Liver (tissue), 9 donors: ENCODE measurements around the gene SPATA31E1. TPM values are rescaled to one million over a fixed set of nuclear protein-coding genes. Genes with fewer than 3 reads are reported as not detected.
"Not testable (repeated sequence)": the region's sequence is repeated elsewhere in the genome, so short reads cannot be mapped to it uniquely, and the experiment has no call there.

Source experiments
- DNase-seq: peaks from one replicate; pipeline ENCODE4 v3.0.0-alpha.2; 2017; ENCODE audit warnings: low spot score
- H3K27ac ChIP-seq, 2 donors: one replicate each; pipeline ENCODE4 v1.7.0; 2013; ENCODE audit warnings: inconsistent platforms in 2 of 2, low read length in 2 of 2, control low read depth in 1 of 2, low read depth in 1 of 2, mild to moderate bottlenecking in 1 of 2
- H3K27me3 ChIP-seq, 4 donors: one replicate each; pipeline versions ENCODE4 v1.6.1 to v1.7.0; 2013; ENCODE audit warnings: low read length in 3 of 4, inconsistent platforms in 1 of 4, mild to moderate bottlenecking in 1 of 4, moderate library complexity in 1 of 4; ENCODE audit not compliant: control insufficient read depth in 4 of 4, insufficient read depth in 4 of 4
- H3K36me3 ChIP-seq, 4 donors: one replicate each; pipeline versions ENCODE4 v1.6.1 to v1.7.0; 2013; ENCODE audit warnings: low read length in 3 of 4, mild to moderate bottlenecking in 3 of 4, low read depth in 1 of 4, moderate library complexity in 1 of 4; ENCODE audit not compliant: control insufficient read depth in 4 of 4, insufficient read depth in 3 of 4
- H3K4me1 ChIP-seq, 4 donors: one replicate each; pipeline versions ENCODE4 v1.6.1 to v1.7.0; 2013; ENCODE audit warnings: low read length in 3 of 4, mild to moderate bottlenecking in 3 of 4, moderate library complexity in 1 of 4; ENCODE audit not compliant: control insufficient read depth in 4 of 4, insufficient read depth in 4 of 4
- H3K4me3 ChIP-seq, 3 donors: one replicate each; pipeline versions ENCODE4 v1.6.1 to v1.7.0; 2013; ENCODE audit warnings: low read length in 3 of 3, control low read depth in 1 of 3, low read depth in 1 of 3, mild to moderate bottlenecking in 1 of 3
- H3K9ac ChIP-seq, 2 donors: one replicate each; pipeline ENCODE4 v1.7.0; 2013; ENCODE audit warnings: low read length in 2 of 2, mild to moderate bottlenecking in 2 of 2, moderate library complexity in 2 of 2, control low read depth in 1 of 2, low read depth in 1 of 2
- H3K9me3 ChIP-seq, 4 donors: one replicate each; pipeline versions ENCODE4 v1.6.1 to v1.7.0; 2013; ENCODE audit warnings: low read length in 3 of 4; ENCODE audit not compliant: control insufficient read depth in 4 of 4
- FOXA2 ChIP-seq: IDR thresholded peaks from 2 replicates; pipeline ENCODE4 v1.6.1; 2016; ENCODE audit warnings: antibody characterized with exemption
- GABPA ChIP-seq, 2 donors: IDR thresholded peaks in 1 of 2; conservative IDR thresholded peaks in 1 of 2; 2 replicates each; pipeline ENCODE4 v1.6.1; 2016; ENCODE audit warnings: antibody characterized with exemption in 2 of 2, mild to moderate bottlenecking in 1 of 2, moderate library complexity in 1 of 2
- HNF4A ChIP-seq, 2 donors: conservative IDR thresholded peaks; 2 replicates each; pipeline ENCODE4 v1.6.1; 2016; ENCODE audit warnings: antibody characterized with exemption in 2 of 2, mild to moderate bottlenecking in 2 of 2
- JUND ChIP-seq, 2 donors: IDR thresholded peaks; 2 replicates each; pipeline ENCODE4 v1.6.1; 2016; ENCODE audit warnings: antibody characterized with exemption in 2 of 2
- MAX ChIP-seq: IDR thresholded peaks from 2 replicates; pipeline ENCODE4 v1.6.1; 2016; ENCODE audit warnings: antibody characterized with exemption
- NR2F2 ChIP-seq: IDR thresholded peaks from 2 replicates; pipeline ENCODE4 v1.6.1; 2016; ENCODE audit warnings: antibody characterized with exemption
- RAD21 ChIP-seq, 2 donors: IDR thresholded peaks; 2 replicates each; pipeline ENCODE4 v1.6.1; 2016; ENCODE audit warnings: antibody characterized with exemption in 2 of 2, mild to moderate bottlenecking in 2 of 2
- RXRA ChIP-seq, 2 donors: IDR thresholded peaks; 2 replicates each; pipeline ENCODE4 v1.6.1; 2017 to 2018; ENCODE audit warnings: antibody characterized with exemption in 2 of 2, mild to moderate bottlenecking in 1 of 2
- TAF1 ChIP-seq: conservative IDR thresholded peaks from 2 replicates; pipeline ENCODE4 v1.6.1; 2016; ENCODE audit warnings: antibody characterized with exemption, mild to moderate bottlenecking
- YY1 ChIP-seq: IDR thresholded peaks from 2 replicates; pipeline ENCODE4 v1.6.1; 2016; ENCODE audit warnings: antibody characterized with exemption, mild to moderate bottlenecking
- ZBTB33 ChIP-seq: IDR thresholded peaks from 2 replicates; pipeline ENCODE4 v1.6.1; 2016; ENCODE audit warnings: antibody characterized with exemption
- WGBS: extraction: QIAGEN DNeasy Blood & Tissue Kit; methylation state at CpG from one replicate; pipeline ENCODE4 v1.1.7; 2013; 5-methylcytosine and 5-hydroxymethylcytosine counted together
- polyA plus RNA-seq, 2 donors: library from polyadenylated mRNA; stranded (reverse) in 1 of 2; unstranded in 1 of 2; fragments of 200-250 nt in 1 of 2; fragments of >200 nt in 1 of 2; fragmentation: Nextera tagmentation in 1 of 2; extraction: Ambion mirVana in 1 of 2; gene quantifications; one replicate each; pipeline versions ENCODE4 v1.2.1 to v1.2.3, GENCODE V29; 2013 to 2015
- total RNA-seq, 2 donors: library from RNA; depleted of rRNA; stranded (reverse); fragments of >200 nt; gene quantifications; one replicate each; pipeline ENCODE4 v1.2.3, GENCODE V29; 2014
- TF ChIP-seq, protein P1 (sequence below): IDR thresholded peaks from 2 replicates; pipeline ENCODE4 v1.6.1; 2016; ENCODE audit warnings: antibody characterized with exemption
- TF ChIP-seq, protein P2 (sequence below): IDR thresholded peaks from 2 replicates; pipeline ENCODE4 v1.6.1; 2016; ENCODE audit warnings: antibody characterized with exemption, mild to moderate bottlenecking
- donor health status: healthy.
- donor health status: healthy.
- donor health status: healthy.
- donor health status: healthy.
- donor health status: healthy.

The SPATA31E1 gene
- total and polyA plus RNA-seq, 4 donors = not detected

DNA sequence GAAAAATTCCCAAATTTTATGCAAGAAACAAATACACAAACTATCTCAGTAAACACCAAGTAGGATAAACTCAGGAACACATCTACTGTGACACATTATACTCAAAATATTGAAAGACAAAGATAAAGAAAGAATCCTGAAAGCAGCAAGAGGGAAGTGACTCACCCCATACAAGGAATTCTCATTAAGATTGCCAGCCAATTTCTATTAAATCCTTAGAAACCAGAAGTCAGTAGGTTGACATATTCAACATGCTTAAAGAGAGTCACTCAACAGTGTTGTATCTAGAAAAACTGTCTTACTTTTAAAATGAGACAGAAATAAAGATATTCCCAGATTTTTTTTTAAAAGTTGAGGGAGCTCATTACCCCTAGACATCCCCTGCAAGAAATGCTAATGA lies 15.5 kb downstream of the SPATA31E1 start:
- DNase-seq = no peak
- Histone ChIP-seq H3K4me1 (no peaks in the 10 kb centered on the region), H3K27me3 (no peaks in the 10 kb centered on the region), H3K9ac (no peak overlapping the region), H3K4me3 (no peak overlapping the region), H3K36me3 (no peaks in the 10 kb centered on the region), H3K9me3 (no peaks in the 10 kb centered on the region), H3K27ac (no peak overlapping the region)
- TF ChIP-seq TAF1 (no peak), YY1 (no peak), ZBTB33 (no peak), MAX (no peak), JUND (IDR thresholded peaks at IDR 0.05) (no peak), HNF4A (conservative IDR thresholded peaks at IDR 0.05) (no peak), NR2F2 (no peak), RAD21 (IDR thresholded peaks at IDR 0.05) (no peak), FOXA2 (no peak), GABPA (IDR thresholded peaks at IDR 0.05 in 1 of 2, conservative IDR thresholded peaks at IDR 0.05 in 1 of 2) (no peak), RXRA (IDR thresholded peaks at IDR 0.05) (no peak)
- TF ChIP-seq, protein P1, sequence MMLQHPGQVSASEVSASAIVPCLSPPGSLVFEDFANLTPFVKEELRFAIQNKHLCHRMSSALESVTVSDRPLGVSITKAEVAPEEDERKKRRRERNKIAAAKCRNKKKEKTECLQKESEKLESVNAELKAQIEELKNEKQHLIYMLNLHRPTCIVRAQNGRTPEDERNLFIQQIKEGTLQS = no peak
- TF ChIP-seq, protein P2, sequence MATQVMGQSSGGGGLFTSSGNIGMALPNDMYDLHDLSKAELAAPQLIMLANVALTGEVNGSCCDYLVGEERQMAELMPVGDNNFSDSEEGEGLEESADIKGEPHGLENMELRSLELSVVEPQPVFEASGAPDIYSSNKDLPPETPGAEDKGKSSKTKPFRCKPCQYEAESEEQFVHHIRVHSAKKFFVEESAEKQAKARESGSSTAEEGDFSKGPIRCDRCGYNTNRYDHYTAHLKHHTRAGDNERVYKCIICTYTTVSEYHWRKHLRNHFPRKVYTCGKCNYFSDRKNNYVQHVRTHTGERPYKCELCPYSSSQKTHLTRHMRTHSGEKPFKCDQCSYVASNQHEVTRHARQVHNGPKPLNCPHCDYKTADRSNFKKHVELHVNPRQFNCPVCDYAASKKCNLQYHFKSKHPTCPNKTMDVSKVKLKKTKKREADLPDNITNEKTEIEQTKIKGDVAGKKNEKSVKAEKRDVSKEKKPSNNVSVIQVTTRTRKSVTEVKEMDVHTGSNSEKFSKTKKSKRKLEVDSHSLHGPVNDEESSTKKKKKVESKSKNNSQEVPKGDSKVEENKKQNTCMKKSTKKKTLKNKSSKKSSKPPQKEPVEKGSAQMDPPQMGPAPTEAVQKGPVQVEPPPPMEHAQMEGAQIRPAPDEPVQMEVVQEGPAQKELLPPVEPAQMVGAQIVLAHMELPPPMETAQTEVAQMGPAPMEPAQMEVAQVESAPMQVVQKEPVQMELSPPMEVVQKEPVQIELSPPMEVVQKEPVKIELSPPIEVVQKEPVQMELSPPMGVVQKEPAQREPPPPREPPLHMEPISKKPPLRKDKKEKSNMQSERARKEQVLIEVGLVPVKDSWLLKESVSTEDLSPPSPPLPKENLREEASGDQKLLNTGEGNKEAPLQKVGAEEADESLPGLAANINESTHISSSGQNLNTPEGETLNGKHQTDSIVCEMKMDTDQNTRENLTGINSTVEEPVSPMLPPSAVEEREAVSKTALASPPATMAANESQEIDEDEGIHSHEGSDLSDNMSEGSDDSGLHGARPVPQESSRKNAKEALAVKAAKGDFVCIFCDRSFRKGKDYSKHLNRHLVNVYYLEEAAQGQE = no peak

DNA sequence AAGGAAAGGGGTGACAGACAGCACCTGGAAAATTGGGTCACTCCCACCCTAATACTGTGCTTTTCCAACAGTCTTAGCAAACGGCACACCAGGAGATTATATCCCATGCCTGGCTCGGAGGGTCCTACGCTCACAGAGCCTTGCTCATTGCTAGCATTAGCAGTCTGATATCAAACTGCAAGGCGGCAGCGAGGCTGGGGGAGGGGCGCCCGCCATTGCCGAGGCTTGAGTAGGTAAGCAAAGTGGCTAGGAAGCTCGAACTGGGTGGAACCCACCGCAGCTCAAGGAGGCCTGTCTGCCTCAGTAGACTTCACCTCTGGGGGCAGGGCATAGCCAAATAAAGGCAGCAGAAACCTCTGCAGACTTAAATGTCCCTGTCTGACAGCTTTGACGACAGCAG lies 19.7 kb downstream of the SPATA31E1 start:
- H3K9ac ChIP-seq, H3K9me3 ChIP-seq, H3K4me1 ChIP-seq, DNase-seq, H3K4me3 ChIP-seq, H3K36me3 ChIP-seq, H3K27ac ChIP-seq, H3K27me3 ChIP-seq: not testable (repeated sequence)
- WGBS = 84% methylated on average over 11 of the region's 11 CpGs
